22Rv1 (cell line): ENCODE measurements around the gene HDLBP.

Experiments used
- ZFX ChIP-seq: fragments of 450-650 bp; IDR thresholded peaks from 2 replicates; pipeline ENCODE4 v1.6.1; 2017; ENCODE audit warnings: antibody characterized with exemption, borderline replicate concordance
- TF ChIP-seq, protein P1 (sequence below): fragments of 450-650 bp; IDR thresholded peaks from 2 replicates; pipeline ENCODE4 v1.5.1; 2017; ENCODE audit warnings: mild to moderate bottlenecking

DNA sequence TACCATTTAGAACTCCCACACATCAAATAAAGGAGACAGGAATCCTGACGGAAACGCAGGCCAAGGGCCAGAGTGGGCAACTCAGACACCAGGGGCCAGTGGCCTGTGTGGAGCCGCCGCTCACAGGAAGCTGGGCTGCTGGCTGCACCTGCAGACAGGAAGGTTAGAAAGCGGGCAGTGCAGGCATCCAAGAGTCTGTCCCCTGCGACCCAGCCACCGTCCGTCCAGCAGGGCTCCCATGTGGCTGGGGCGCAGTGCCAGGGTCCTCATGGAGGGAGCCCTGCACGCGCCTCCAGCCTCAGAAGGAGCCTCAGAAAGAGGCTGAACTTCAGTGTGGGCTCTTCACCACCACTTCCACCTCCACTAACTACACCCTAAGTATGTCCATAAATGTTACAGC is 129.5 kb downstream of the HDLBP start:
- TF ChIP-seq, protein P1, sequence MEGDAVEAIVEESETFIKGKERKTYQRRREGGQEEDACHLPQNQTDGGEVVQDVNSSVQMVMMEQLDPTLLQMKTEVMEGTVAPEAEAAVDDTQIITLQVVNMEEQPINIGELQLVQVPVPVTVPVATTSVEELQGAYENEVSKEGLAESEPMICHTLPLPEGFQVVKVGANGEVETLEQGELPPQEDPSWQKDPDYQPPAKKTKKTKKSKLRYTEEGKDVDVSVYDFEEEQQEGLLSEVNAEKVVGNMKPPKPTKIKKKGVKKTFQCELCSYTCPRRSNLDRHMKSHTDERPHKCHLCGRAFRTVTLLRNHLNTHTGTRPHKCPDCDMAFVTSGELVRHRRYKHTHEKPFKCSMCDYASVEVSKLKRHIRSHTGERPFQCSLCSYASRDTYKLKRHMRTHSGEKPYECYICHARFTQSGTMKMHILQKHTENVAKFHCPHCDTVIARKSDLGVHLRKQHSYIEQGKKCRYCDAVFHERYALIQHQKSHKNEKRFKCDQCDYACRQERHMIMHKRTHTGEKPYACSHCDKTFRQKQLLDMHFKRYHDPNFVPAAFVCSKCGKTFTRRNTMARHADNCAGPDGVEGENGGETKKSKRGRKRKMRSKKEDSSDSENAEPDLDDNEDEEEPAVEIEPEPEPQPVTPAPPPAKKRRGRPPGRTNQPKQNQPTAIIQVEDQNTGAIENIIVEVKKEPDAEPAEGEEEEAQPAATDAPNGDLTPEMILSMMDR: no peak
- TF ChIP-seq ZFX: no peak
